Limb (tissue), 2 donors: Measurements from ENCODE around the gene XRRA1.
A peak's percentile ranks its signal among the peaks of the same experiment; 100 is the strongest.
"Not testable (repeated sequence)": the region's sequence is repeated elsewhere in the genome, so short reads cannot be mapped to it uniquely, and the experiment has no call there.

ENCODE experiments used
- DNase-seq, 2 donors: peaks; one replicate each; pipeline ENCODE4 v3.0.0-alpha.2; 2016; ENCODE audit errors: extremely low spot score in 2 of 2

The XRRA1 gene, protein sequence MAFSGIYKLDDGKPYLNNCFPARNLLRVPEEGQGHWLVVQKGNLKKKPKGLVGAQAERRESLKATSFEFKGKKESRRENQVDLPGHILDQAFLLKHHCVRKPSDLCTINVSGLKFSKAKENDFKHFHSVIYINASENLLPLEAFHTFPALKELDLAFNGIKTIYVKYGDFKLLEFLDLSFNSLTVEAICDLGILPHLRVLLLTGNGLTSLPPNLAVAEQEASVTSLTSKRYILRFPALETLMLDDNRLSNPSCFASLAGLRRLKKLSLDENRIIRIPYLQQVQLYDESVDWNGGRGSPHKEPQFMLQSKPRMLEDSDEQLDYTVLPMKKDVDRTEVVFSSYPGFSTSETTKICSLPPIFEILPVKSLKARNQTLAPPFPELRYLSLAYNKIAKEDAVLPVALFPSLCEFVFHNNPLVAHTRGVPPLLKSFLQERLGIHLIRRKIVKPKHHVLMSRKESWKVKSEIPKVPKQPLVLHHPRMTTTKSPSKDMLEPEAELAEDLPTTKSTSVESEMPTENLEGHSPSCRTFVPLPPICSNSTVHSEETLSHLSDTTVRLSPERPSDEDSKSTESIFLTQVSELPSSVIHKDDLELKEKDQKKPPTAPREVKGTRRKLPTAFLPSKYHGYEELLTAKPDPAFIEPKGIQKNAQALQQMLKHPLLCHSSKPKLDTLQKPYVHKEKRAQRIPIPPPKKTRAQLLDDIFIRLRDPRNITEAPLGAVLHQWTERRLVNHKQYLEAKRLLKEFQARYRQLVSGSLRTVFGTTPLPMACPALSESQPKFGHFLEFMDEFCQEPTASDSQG

DNA sequence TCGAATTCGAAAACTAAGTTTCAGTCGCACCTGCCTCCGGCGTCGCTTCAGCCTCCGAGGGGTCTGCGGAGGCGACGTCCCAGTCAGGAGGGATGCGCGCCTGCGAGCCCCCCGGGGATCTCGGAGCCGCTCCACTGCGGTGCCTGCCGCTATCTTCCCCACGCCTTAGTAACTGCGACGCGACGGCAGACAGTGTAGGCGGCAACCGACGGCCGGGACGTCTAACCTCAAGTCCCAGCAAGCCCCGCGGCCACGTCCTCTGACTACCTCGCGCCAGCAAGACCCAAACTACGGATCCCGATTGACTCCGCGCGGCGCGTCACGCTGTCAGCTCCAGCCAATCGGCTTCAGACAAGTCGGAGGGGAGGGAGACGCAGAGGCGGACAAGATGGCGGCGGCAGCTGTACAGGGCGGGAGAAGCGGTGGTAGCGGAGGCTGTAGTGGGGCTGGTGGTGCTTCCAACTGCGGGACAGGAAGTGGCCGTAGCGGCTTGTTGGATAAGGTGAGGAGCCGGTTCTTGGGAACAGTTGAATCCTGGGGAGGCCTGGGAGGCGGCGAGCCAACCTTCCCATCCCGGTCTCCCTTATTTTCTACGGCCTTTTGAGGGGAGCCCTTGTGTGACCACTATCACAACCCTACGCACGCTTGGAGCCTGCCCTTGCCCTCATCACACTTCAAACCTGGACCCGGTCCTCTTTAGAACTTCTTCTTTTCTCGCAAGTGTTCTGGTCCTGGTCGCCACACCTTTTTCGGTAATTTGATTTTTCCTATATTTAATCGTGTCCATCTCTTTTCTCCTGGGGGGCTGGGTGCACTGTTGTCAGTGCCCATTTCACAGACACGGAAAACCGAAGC lies at the start of gene XRRA1, which contains the start of gene SPCS2:
Gene XRRA1 (minus strand): TSS at position 194 of the 855 bp plus-strand sequence. CDS start 8,213 bp downstream, outside the sequence.
Gene SPCS2 (plus strand): TSS at position 369 of the 855 bp plus-strand sequence. CDS start 20 bp downstream, at position 389.
- peak; percentile 97 to 99 for DNase-seq

- no peak for DNase-seq
Observed at GRCh38 chr11:74992852-74993251, 44.0 kb upstream of the XRRA1 start.

GRCh38 chr11:74990941-74991340 lies 42.0 kb upstream of the XRRA1 start:
- no peak for DNase-seq

DNA sequence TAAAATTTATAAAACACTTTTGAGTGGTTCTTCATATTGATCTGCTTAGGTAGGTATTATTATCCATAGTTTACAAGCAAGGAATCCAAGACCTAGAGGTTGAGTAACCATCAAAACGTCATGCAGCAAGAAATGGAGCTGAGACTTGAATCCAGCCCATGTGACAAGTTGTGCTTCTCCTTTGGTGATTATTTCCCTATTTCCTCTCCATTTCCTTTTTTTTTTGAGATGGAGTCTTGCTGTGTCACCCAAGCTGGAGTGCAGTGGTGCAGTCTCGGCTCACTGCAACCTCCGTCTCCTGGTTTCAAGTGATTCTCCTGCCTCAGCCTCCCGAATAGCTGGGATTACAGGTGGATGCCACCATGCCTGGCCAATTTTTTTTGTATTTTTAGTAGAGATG lies 41.3 kb upstream of the XRRA1 start:
- not testable (repeated sequence) for DNase-seq

DNA sequence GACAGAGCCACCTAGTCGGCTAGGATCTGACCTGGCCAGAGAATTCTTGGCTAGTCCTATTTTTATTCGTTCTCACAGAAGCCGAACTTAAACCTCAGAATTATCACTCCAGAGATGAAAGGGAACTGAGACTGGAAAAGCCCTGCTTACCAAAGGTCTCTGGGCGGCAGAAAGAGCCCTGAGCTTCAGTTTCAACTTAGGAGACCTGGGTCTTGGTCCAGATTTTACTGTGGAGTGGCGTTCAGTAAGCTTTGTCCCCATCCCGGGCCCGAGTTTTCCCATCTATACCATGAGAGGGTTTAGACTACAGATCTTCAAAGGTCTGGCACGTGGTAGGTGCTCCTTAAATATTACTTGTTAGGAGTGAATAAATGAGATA lies 40.4 kb upstream of the XRRA1 start:
- DNase-seq, result no peak

GRCh38 chr11:74988541-74989259 lies 39.8 kb upstream of the XRRA1 start, which contains the start of gene NEU3:
NEU3 (plus strand) TSS chr11:74988933; CDS start chr11:74989061, 128 bp downstream.
- peak; percentile 61 to 82 for DNase-seq

DNA sequence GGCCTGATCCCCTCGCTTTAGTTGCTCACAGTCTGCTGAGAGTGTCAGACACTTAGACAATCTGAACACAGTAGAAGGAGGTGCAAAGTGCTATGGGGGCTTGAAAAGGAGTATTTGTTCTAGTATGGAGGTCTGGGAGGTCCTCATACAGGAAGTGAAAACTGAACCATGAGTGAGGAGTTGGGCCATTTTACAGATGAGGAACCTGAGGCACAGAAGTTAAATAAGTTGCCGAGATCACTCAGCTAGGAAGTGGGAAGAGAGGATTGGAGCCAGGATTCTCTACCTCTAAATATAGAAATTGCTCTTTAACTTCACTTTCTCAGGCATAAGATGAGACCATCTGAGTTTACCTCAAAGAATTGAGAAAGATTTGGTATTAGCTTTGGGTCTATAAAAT lies 35.8 kb upstream of the XRRA1 start:
- no peak for DNase-seq

- DNase-seq, result no peak
Observed at GRCh38 chr11:74984070-74984469, 35.2 kb upstream of the XRRA1 start.

- no peak for DNase-seq
Observed at GRCh38 chr11:74981888-74982287, 33.0 kb upstream of the XRRA1 start.

- no peak for DNase-seq
Observed at GRCh38 chr11:74980634-74981033, 31.7 kb upstream of the XRRA1 start.

DNA sequence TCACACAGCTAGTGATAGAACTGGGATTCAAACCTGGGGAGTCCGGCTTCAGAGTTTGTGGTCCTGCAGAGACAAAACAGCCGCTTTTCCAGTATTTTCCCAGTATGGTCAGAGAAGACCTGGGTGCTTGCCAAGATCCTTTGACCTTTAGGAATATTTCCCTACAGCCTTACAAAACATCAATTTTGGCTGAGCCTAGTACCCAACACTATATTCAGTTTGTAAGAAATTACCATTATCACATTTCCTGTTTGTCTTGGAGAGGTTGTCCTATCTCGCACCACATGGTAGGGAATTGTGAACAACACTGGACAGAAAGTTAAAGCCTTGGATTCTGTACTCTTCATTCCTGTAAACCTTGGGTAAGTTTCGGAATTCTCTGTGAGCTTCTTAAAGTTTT lies 29.1 kb upstream of the XRRA1 start:
- no peak for DNase-seq

DNA sequence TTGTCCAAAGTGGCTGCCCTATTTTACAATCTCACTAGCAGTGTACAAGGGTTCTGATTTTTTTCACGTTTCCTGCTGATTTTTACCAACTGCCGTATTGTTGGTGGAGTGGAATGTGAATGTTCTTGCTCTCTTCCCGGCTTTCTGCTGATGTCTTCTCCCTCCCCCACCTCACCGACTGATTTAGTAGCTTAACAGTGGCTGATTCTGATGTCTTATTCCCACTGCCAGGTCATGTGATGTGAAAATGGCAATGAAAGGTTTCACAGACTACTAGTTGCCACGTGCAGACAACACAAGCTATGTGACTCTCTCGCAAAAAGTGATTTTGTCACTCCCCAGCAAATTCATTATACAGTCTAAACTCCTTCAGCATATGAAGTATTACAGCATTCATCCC lies 22.5 kb upstream of the XRRA1 start:
- DNase-seq, result no peak

DNA sequence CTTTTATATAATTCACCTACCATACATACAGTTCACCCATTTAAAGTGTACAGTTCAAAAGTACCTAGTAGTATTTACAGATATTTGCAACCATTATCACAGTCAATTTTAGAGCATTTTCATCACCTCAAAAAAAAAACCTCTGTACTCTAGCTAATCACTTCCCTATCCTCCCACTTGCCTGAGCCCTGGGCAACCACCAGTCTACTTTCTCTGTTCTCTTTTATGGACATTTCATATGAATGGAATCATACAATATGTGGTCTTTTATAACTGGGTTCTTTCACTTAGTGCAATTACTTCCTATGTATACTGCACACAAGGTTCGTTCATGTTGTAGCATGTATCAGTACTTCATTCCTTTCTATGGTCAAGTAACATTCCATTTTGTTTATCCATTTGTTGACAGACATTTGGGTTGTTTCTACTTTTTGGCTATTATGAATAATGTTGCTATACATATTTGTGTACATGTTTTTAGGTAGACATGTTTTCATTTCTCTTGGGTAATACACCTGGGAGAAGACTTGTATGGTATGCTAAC lies 22.0 kb upstream of the XRRA1 start:
- no peak for DNase-seq

GRCh38 chr11:74966651-74967050 lies 17.8 kb upstream of the XRRA1 start:
- no peak for DNase-seq

DNA sequence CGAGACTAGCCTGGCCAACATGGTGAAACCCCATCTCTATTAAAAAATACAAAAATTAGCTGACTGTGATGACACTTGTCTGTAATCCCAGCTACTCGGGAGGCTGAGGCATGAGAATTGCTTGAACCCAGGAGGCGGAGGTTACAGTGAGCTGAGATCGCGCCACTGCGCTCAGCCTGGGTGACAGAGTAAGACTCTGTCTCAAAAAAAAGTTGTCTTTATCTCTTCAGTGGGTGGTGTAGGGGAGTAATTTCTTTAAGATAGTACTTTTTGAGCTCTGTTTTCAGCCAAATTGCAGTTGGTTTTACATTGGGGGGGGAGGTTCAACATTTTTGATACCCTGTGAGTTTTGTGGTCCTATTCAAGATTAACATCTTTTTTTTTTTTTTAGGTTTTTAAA lies 11.2 kb upstream of the XRRA1 start:
- not testable (repeated sequence) for DNase-seq

- DNase-seq, result no peak
Observed at GRCh38 chr11:74957937-74958629, 9.2 kb upstream of the XRRA1 start.

DNA sequence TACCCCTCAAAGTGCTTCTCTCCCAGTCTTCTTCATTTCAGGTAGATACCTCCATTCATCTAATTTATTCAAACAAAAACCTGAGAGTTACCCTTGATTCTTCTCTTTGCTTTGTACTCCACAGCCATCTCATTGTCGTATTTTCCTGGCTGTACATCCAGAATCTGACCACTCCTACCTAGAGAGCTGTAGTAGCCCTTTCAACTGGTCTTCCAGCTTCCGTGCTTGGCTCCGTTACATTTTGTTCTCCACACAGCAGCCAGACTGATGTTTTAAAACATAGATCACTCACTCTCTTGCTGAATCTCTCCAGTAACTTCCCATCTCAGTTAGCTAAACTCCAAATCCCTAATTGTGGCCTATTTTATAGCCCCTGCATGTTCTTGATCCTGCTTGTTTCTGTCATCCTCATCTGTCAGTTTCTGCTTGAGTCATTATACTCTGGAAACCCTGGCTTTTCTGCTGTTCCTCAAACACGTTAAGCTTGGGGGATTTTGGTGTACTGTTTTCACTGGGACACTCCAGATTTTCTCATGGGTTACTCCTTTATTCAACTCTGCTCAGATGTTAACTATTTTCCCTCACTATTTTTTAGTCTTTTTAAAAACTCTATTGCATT lies 7.6 kb upstream of the XRRA1 start:
- no peak for DNase-seq

GRCh38 chr11:74954199-74954598 lies 5.3 kb upstream of the XRRA1 start:
- no peak for DNase-seq

DNA sequence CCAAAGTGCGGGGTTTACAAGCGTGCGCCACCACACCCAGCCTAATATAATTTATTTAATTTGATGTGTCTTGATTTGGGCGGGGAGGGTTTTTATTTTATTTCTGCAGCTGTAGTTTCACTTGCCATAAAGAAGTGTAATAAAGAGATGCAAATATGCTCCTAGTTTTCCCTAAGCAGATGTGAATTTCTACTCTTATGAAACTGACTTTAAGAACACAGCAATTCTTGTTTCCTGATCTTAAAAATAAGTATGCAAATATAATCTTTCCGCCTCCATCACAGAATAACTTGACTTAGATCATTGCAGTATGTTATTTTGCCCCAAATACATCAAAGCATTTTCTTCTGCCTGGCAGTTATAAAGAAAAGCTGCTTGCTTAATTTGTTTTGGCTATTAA lies 4.6 kb upstream of the XRRA1 start:
- DNase-seq, result no peak
